D721Med (cell line): ENCODE data around the gene INSM1.

Source experiments
- DNase-seq: peaks from one replicate; pipeline ENCODE4 v3.0.0; 2011; ENCODE audit warnings: low spot score; ENCODE audit not compliant: insufficient read length
- FAIRE-seq: peaks from 2 replicates; lab custom pipeline; 2011; peaks lifted over from hg19 to GRCh38; lab: Jason Lieb, UNC
- CTCF ChIP-seq: IDR thresholded peaks from 2 replicates; pipeline ENCODE4 v1.5.1; 2012; ENCODE audit warnings: mild to moderate bottlenecking, control low read depth; ENCODE audit not compliant: insufficient read depth; ENCODE audit errors: missing control alignments

INSM1 gene

DNA sequence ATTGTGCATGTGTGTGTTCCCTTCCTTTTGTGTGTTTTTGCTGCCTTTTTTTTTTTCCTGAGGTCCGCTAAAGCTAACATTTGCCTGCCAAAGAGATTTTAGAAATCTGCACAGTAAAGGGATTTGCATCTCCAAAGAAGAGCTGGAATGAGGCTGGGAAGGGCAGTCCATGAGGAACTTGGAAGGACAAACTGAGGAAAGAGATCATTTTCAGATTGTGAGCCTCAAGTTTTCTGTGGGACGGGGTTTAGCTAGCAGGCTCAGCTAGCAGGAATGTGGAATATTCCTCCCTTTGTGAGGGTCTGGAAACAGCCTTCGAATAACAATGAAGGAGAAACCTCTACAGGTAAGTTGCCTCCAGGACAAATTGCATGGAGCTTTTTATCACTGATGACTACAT lies 3.8 kb downstream of the INSM1 start:
- FAIRE-seq (no peak), DNase-seq (no peak)
- no peak for TF ChIP-seq CTCF

- DNase-seq (no peak), FAIRE-seq (no peak)
- no peak for TF ChIP-seq CTCF
Observed at GRCh38 chr20:20373091-20373571, 5.2 kb downstream of the INSM1 start.

- TF ChIP-seq CTCF = no peak
- no peak for DNase-seq
- no peak for FAIRE-seq
Observed at GRCh38 chr20:20375862-20376261, 8.0 kb downstream of the INSM1 start.

GRCh38 chr20:20386192-20386591 lies 18.3 kb downstream of the INSM1 start:
- no peak for FAIRE-seq
- no peak for DNase-seq
- no peak for TF ChIP-seq CTCF

GRCh38 chr20:20390393-20390792 lies 22.5 kb downstream of the INSM1 start:
- FAIRE-seq = no peak
- TF ChIP-seq CTCF = no peak
- no peak for DNase-seq

- no peak for FAIRE-seq
- TF ChIP-seq CTCF = no peak
- DNase-seq = no peak
Observed at GRCh38 chr20:20391115-20391514, 23.2 kb downstream of the INSM1 start.

DNA sequence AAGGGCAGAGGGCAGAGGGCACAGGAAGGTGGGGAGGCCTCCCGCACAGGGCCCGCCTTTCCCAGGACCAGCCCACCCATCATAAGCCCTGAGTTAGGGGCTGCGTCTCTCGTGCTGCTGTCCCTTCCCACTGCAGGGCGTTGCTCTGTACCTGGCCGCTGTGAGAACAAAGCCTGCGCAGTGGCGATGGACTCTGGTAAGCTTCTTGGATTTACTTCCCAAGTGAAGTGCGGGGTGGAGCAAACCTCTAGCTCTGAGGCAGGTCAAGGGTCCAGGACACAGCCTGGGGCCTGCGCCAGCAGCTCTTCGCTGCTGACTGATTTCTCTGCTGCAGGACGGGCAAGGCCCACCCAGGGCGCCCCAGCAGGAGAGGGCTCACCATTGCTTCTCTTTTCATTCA lies 23.9 kb downstream of the INSM1 start:
- TF ChIP-seq CTCF = no peak
- DNase-seq (no peak), FAIRE-seq (no peak)
